MCF 10A (cell line): ENCODE results near the gene SVBP. TPM values are rescaled to one million over a fixed set of nuclear protein-coding genes. Genes with fewer than 3 reads are reported as not detected.
A peak's percentile ranks its signal among the peaks of the same experiment; 100 is the strongest.

Experiments used
- BruUV-seq: library from RNA; stranded (reverse); fragments of 400-500 nt; replicated peaks from 2 replicates; lab custom pipeline; 2021; lab: Mats Ljungman, UMichigan
- CTCF ChIA-PET: fragments of 300-600 bp; sonication (Branson Sonifier 250); formaldehyde crosslinking; extraction: SDS; loops from one replicate; lab custom pipeline; 2021; ENCODE audit warnings: antibody characterized with exemption, inconsistent platforms; lab: Yijun Ruan, JAX
- POLR2A ChIA-PET: fragments of 300-600, 350-650 bp; sonication (Branson Sonifier 250); formaldehyde crosslinking; extraction: SDS; loops from one replicate; lab custom pipeline; 2020; ENCODE audit warnings: antibody characterized with exemption, inconsistent platforms; lab: Yijun Ruan, JAX
- DNase-seq: peaks from one replicate; pipeline ENCODE4 v3.0.0-alpha.2; 2018; ENCODE audit not compliant: unreplicated experiment
- H3K27ac Mint-ChIP-seq: one replicate; pipeline ENCODE4 v1.8.0; 2022; ENCODE audit warnings: mild to moderate bottlenecking, low read depth, mixed read lengths; ENCODE audit not compliant: unreplicated experiment
- H3K27me3 Mint-ChIP-seq: one replicate; pipeline ENCODE4 v1.8.0; 2022; ENCODE audit warnings: mixed read lengths; ENCODE audit not compliant: insufficient read depth, unreplicated experiment
- H3K36me3 Mint-ChIP-seq: one replicate; pipeline ENCODE4 v1.8.0; 2022; ENCODE audit warnings: mild to moderate bottlenecking, moderate library complexity, mixed read lengths; ENCODE audit not compliant: insufficient read depth, unreplicated experiment
- H3K4me1 Mint-ChIP-seq: one replicate; pipeline ENCODE4 v1.8.0; 2022; ENCODE audit warnings: mixed read lengths; ENCODE audit not compliant: insufficient read depth, unreplicated experiment
- H3K4me3 Mint-ChIP-seq: one replicate; pipeline ENCODE4 v1.8.0; 2022; ENCODE audit warnings: mild to moderate bottlenecking, moderate library complexity, mixed read lengths; ENCODE audit not compliant: unreplicated experiment
- H3K9me3 Mint-ChIP-seq: one replicate; pipeline ENCODE4 v1.8.0; 2022; ENCODE audit warnings: mixed read lengths; ENCODE audit not compliant: unreplicated experiment
- intact Hi-C: fragments of 100-400 bp; cut with micrococcal nuclease; formaldehyde crosslinking; loops from 2 replicates; pipeline ENCODE4 v1.14.1; 2022
- total RNA-seq: library from RNA; stranded (reverse); gene quantifications from 2 replicates; pipeline ENCODE4 v1.2.3, GENCODE V29; 2022
- TF ChIP-seq, protein P1 (sequence below): fragments of 200-600 bp; IDR thresholded peaks from one replicate; pipeline ENCODE4 v1.8.0; 2022; ENCODE audit warnings: antibody characterized with exemption, mild to moderate bottlenecking; ENCODE audit not compliant: unreplicated experiment

SVBP gene
- total RNA-seq, 1 experiment from 2014 or later: 15.7 TPM

- intact Hi-C loops: no loop called here
- no peaks in the 10 kb centered on the region for H3K9me3 Mint-ChIP-seq
Observed at GRCh38 chr1:42773420-42773819, 43.8 kb downstream of the SVBP start.

DNA sequence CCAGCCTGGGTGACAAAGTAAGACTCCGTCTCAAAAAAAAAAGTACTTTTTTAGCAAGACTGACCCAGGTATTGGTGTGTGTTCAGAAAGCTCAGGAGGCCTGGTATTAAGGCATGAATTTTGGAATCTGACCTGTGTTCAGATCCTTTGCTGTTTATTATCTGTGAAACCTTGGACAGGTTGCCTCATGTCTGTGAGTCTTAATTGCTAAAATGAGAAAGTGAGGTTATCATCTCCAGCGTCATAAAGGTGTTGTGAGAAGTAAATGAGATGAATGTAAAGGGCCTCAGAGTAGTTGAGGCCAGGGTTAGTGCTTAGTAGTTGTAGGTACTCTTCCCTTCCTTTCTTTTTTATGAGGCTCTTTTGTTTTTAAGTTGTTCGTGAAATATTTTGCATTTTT, 47.4 kb downstream of the SVBP start:
- POLR2A ChIA-PET: interaction anchor here (0.7 to 1.0 kb wide), 2 partner anchors 14 to 75 kb away, joined by 3 to 4 read pairs; no protein-coding TSS in a partner anchor
- Mint-ChIP-seq H3K4me3 (no peak overlapping the region), H3K9me3 (no peaks in the 10 kb centered on the region), H3K4me1 (peaks cover 6% of the 10 kb centered on the region), H3K27ac (no peak overlapping the region), H3K36me3 (peaks cover 14% of the 10 kb centered on the region), H3K27me3 (no peaks in the 10 kb centered on the region)
- no TSS peak for BruUV-seq
- CTCF ChIA-PET: interaction anchor here (1.4 kb wide), 1 partner anchor 12 kb away, joined by 4 read pairs; no protein-coding TSS in a partner anchor
- TF ChIP-seq, protein P1, sequence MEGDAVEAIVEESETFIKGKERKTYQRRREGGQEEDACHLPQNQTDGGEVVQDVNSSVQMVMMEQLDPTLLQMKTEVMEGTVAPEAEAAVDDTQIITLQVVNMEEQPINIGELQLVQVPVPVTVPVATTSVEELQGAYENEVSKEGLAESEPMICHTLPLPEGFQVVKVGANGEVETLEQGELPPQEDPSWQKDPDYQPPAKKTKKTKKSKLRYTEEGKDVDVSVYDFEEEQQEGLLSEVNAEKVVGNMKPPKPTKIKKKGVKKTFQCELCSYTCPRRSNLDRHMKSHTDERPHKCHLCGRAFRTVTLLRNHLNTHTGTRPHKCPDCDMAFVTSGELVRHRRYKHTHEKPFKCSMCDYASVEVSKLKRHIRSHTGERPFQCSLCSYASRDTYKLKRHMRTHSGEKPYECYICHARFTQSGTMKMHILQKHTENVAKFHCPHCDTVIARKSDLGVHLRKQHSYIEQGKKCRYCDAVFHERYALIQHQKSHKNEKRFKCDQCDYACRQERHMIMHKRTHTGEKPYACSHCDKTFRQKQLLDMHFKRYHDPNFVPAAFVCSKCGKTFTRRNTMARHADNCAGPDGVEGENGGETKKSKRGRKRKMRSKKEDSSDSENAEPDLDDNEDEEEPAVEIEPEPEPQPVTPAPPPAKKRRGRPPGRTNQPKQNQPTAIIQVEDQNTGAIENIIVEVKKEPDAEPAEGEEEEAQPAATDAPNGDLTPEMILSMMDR: no peak
- no peak for DNase-seq
- intact Hi-C loops: no loop called here

More at GRCh38 chr1:42773420-42773819, 43.8 kb downstream of the SVBP start:
- no TSS peak for BruUV-seq
- no peak for DNase-seq
- Mint-ChIP-seq H3K27ac (peak overlapping the region; percentile 24), H3K4me1 (peaks cover 6% of the 10 kb centered on the region), H3K27me3 (no peaks in the 10 kb centered on the region), H3K36me3 (peaks cover 40% of the 10 kb centered on the region), H3K4me3 (no peak overlapping the region)
- ChIA-PET CTCF (interaction anchor here (0.6 kb wide), 1 partner anchor 104 kb away, joined by 3 read pairs; no protein-coding TSS in a partner anchor), POLR2A (interaction anchor here (2.2 kb wide), 1 partner anchor 11 kb away, joined by 9 read pairs; the partner anchor contains the start of gene TMEM269)
- TF ChIP-seq, protein P1: no peak

DNA sequence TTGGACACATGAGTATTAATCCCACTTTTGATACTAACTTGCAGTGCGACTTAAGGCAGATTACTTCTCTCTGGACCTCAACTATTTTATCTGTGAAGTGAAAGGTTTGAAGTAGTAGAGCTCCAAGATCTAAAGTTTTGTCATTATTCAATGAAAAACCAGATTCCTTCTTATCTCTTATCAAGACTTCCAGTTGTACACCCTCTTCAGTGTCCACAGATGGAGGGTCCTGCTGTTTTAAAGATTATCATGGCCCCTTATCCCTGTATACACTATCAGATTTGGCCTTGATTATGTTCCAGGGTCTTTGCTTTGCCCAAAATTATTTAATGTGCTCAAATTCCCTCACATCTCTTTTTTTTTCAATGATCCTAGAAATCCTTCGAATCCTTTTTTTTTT, 49.0 kb downstream of the SVBP start:
- Mint-ChIP-seq H3K9me3 (no peaks in the 10 kb centered on the region), H3K36me3 (peaks cover 7% of the 10 kb centered on the region), H3K27me3 (no peaks in the 10 kb centered on the region), H3K27ac (no peak overlapping the region), H3K4me1 (peaks cover 6% of the 10 kb centered on the region), H3K4me3 (no peak overlapping the region)
- intact Hi-C loops: no loop called here
- DNase-seq: no peak
- ChIA-PET POLR2A (interaction anchor here (0.6 to 4.2 kb wide), 15 partner anchors 10 to 620 kb away, joined by 3 to 104 read pairs (median 4); partner anchors contain the start of genes ERMAP, PPIH, SVBP and YBX1), CTCF (interaction anchor here (0.7 to 1.5 kb wide), 5 partner anchors 10 to 430 kb away, joined by 3 to 5 read pairs (median 3); partner anchors contain the start of gene ERMAP)
- TSS peak; percentile 49 for BruUV-seq
- TF ChIP-seq, protein P1: no peak

DNA sequence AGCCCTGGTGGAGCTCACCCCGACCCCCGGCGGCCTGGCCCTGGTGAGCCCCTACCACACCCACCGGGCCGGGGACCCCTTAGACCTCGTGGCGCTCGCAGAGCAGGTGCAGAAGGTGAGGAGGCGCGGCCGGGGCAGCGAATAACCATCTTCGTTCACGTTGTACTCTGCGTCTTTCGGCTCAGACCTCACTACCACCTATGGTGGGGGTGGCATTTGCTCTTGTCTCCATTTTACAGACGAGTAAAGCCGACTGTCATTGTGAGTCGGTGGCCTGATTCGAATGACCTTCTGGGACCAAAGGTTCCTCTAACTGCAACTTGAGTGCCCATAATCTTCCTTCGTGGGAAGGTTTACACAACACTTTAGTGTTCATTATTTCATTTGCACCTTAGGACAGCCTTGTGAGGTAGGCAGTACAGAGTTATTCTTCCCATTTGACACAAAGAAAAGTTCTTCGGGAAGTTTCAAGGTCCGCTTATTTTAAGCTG, 49.6 kb downstream of the SVBP start:
- intact Hi-C loops: no loop called here
- Mint-ChIP-seq H3K27me3 (no peaks in the 10 kb centered on the region), H3K36me3 (peaks cover 10% of the 10 kb centered on the region), H3K4me1 (peaks cover 6% of the 10 kb centered on the region), H3K9me3 (no peaks in the 10 kb centered on the region), H3K4me3 (no peak overlapping the region), H3K27ac (no peak overlapping the region)
- TF ChIP-seq, protein P1: no peak
- ChIA-PET POLR2A (interaction anchor here (0.5 to 4.2 kb wide), 41 partner anchors 10 to 644 kb away, joined by 3 to 104 read pairs (median 3); partner anchors contain the start of genes CCDC30, ERMAP, PPIH and SVBP), CTCF (interaction anchor here (0.7 to 2.0 kb wide), 10 partner anchors 9 to 951 kb away, joined by 3 to 15 read pairs (median 5); no protein-coding TSS in a partner anchor)
- no TSS peak for BruUV-seq
- no peak for DNase-seq
